ENCODE data around the gene NUMBL. TPM values are rescaled to one million over a fixed set of nuclear protein-coding genes. Genes with fewer than 3 reads are reported as not detected.
"Not testable (repeated sequence)": the region's sequence is repeated elsewhere in the genome, so short reads cannot be mapped to it uniquely, and the experiment has no call there.

Gene NUMBL
- total and polyA plus RNA-seq, 2 experiments from 2014 or later, result 33.4 to 35.1 TPM

DNA sequence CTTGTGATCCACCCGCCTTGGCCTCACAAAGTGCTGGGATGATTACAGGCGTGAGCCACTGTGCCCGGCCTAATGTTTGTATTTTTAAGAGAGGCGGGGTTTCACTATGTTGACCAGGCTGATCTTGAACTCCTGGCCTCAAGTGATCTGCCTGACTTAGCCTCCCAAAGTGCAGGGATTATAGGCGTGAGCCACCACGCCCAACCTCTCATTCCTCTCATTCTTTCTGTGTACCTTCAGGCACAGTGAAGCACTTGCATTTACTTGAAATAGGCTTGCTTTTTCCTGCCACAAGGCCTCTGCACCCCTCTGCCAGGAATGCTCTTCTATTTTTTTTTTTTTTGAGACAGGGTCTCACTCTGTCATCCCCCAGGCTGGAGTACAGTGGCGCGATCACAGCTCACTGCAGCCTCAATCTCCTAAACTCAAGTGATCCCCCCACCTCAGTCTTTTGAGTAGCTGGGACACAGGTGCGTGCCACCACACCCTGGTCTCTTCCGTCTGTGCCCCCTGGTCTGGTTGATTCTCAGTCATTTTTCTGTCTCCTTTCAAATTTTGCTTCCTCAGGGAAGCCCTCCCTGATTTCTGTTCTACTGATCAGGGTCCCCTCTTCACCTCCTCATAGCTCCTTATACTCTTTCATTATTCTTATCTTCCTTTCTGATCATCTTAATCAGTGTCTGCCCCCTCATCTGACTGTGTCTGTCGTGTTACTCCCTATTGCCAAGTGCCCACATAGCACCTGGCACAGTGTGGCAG, 44.7 kb upstream of the NUMBL start:
- in situ Hi-C loops (cut with MboI), result no loop called here
- H3K36me3 ChIP-seq (ENCODE audit: low read depth), result peaks cover 25% of the 10 kb centered on the region

DNA sequence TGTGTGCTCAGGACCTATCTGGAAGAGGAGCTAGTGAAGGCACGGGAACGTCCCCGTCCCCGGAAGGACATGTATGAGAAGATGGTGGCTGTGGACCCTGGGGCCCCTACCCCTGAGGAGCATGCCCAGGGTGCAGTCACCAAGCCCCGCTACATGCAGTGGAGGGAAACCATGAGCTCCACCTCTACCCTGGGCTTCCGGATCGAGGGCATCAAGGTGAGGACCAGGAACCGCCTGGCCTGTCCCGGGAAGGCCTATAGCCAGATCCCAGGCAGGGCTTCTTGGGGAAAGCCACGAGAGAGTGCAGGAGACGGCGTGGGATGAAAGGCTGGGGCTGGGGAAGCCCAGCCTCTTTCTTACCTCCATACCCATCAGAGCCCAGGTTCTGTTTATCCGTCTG, 42.7 kb upstream of the NUMBL start:
- Histone ChIP-seq H3F3A (ENCODE audit: insufficient read depth) (0 out of 2 replicates have a peak, but pooled peaks cover 3% of the 10 kb centered on the region), H3K4me3 (no peak overlapping the region), H3K27ac (no peak overlapping the region), H4K20me1 (ENCODE audit: insufficient read depth) (no peaks in the 10 kb centered on the region), H3K27me3 (replicated peaks; ENCODE audit: insufficient read depth) (no peaks in the 10 kb centered on the region), H3K79me2 (ENCODE audit: insufficient read depth) (no peaks in the 10 kb centered on the region), H2AFZ (no peak overlapping the region), H3K9me2 (ENCODE audit: insufficient read depth) (no peaks in the 10 kb centered on the region), H3K36me3 (ENCODE audit: low read depth) (peaks cover 33% of the 10 kb centered on the region), H3K9me3 (ENCODE audit: low read depth) (no peaks in the 10 kb centered on the region), H3K4me1 (ENCODE audit: insufficient read depth) (no peaks in the 10 kb centered on the region), H3K4me2 (ENCODE audit: unreplicated experiment) (no peak overlapping the region), H3K9ac (no peak overlapping the region)
- no peak for DNase-seq
- no peak for TF ChIP-seq EZH2 (IDR thresholded peaks at IDR 0.05; ENCODE audit: insufficient read depth, poor library complexity, severe bottlenecking)
- TF ChIP-seq EZH2phosphoT487 (IDR thresholded peaks at IDR 0.05; ENCODE audit: insufficient read depth, low read depth), result no peak
- 92 to 95% methylated on average over 13 of the region's 13 CpGs for WGBS, 2 experiments (ENCODE audit: low coverage in 1 of 2, low lambda C conversion rate in 2 of 2, missing lambda C conversion rate in 2 of 2)
- in situ Hi-C loops (cut with MboI), result no loop called here

More for the DNA sequence above, 44.7 kb upstream of the NUMBL start:
- no peaks in the 10 kb centered on the region for H3K9me2 ChIP-seq (ENCODE audit: insufficient read depth)
- TF ChIP-seq EZH2 (IDR thresholded peaks at IDR 0.05; ENCODE audit: insufficient read depth, poor library complexity, severe bottlenecking) (no peak), EZH2phosphoT487 (IDR thresholded peaks at IDR 0.05; ENCODE audit: insufficient read depth, low read depth) (no peak)
- no peak overlapping the region for H3K27ac ChIP-seq
- H3K9ac ChIP-seq, result no peak overlapping the region
- H3K9me3 ChIP-seq (ENCODE audit: low read depth), result no peaks in the 10 kb centered on the region
- H3K27me3 ChIP-seq (replicated peaks; ENCODE audit: insufficient read depth), result no peaks in the 10 kb centered on the region
- no peaks in the 10 kb centered on the region for H3K79me2 ChIP-seq (ENCODE audit: insufficient read depth)
- H4K20me1 ChIP-seq (ENCODE audit: insufficient read depth), result no peaks in the 10 kb centered on the region
- H3K4me3 ChIP-seq, result no peak overlapping the region
- no peak for DNase-seq
- peaks cover 20% of the 10 kb centered on the region for H3F3A ChIP-seq (ENCODE audit: insufficient read depth)
- no peak overlapping the region for H3K4me2 ChIP-seq (ENCODE audit: unreplicated experiment)
- WGBS, 2 experiments (ENCODE audit: low coverage in 1 of 2, low lambda C conversion rate in 2 of 2, missing lambda C conversion rate in 2 of 2), result 95% methylated on average over 11 of the region's 11 CpGs
- H3K4me1 ChIP-seq (ENCODE audit: insufficient read depth), result peaks cover 5% of the 10 kb centered on the region
- no peak overlapping the region for H2AFZ ChIP-seq

DNA sequence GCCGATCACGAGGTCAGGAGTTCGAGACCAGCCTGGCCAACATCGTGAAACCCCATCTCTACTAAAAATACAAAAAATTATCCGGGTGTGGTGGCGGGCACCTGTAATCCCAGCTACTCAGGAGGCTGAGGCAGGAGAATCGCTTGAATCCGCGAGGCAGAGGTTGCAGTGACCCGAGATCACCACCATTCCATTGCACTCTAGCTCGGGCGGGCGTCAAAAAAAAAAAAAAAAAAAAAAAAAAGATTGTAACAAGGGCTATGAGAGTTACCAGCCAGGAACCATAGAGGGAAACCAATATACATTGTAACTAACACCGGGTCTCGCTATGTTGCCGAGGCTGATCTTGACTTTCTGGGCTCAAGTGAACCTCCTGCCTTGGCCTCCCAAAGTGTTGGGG, 41.9 kb upstream of the NUMBL start:
- H3K27me3 ChIP-seq (replicated peaks; ENCODE audit: insufficient read depth); H2AFZ ChIP-seq; H3K27ac ChIP-seq; H3K9me2 ChIP-seq (ENCODE audit: insufficient read depth); H3K4me2 ChIP-seq (ENCODE audit: unreplicated experiment); H4K20me1 ChIP-seq (ENCODE audit: insufficient read depth); H3K4me3 ChIP-seq; H3F3A ChIP-seq (ENCODE audit: insufficient read depth); H3K9me3 ChIP-seq (ENCODE audit: low read depth); in situ Hi-C loops (cut with MboI); DNase-seq; H3K9ac ChIP-seq; H3K4me1 ChIP-seq (ENCODE audit: insufficient read depth); H3K79me2 ChIP-seq (ENCODE audit: insufficient read depth): not testable (repeated sequence)
- 91 to 93% methylated on average over 16 of the region's 16 CpGs for WGBS, 2 experiments (ENCODE audit: low coverage in 1 of 2, low lambda C conversion rate in 2 of 2, missing lambda C conversion rate in 2 of 2)
- peaks cover 40% of the 10 kb centered on the region for H3K36me3 ChIP-seq (ENCODE audit: low read depth)

DNA sequence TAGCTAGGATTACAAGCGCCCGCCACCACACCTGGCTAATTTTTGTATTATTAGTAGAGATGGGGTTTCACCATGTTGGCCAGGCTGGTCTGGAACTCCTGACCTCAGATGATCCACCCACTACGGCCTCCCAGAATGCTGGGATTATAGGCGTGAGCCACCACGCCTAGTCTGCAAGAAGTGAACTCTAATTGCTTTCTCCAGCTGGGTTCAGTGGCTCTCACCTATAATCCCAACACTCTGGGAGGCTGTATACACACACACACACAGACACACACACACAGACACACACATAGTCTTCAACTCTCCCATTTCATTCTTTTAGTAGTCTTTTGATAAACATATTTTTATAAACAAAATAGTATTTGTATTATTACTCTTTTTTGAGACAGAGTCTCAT, 39.6 kb upstream of the NUMBL start:
- H3K4me2 ChIP-seq (ENCODE audit: unreplicated experiment); H3K27me3 ChIP-seq (replicated peaks; ENCODE audit: insufficient read depth); in situ Hi-C loops (cut with MboI); DNase-seq; H3K9ac ChIP-seq; H3K4me1 ChIP-seq (ENCODE audit: insufficient read depth); H3K9me3 ChIP-seq (ENCODE audit: low read depth); H4K20me1 ChIP-seq (ENCODE audit: insufficient read depth); H3K9me2 ChIP-seq (ENCODE audit: insufficient read depth); H3K27ac ChIP-seq; H3F3A ChIP-seq (ENCODE audit: insufficient read depth); H3K4me3 ChIP-seq; H2AFZ ChIP-seq: not testable (repeated sequence)
- WGBS, 2 experiments (ENCODE audit: low coverage in 1 of 2, low lambda C conversion rate in 2 of 2, missing lambda C conversion rate in 2 of 2), result 83 to 91% methylated on average over 5 of the region's 5 CpGs
- peaks cover 19% of the 10 kb centered on the region for H3K79me2 ChIP-seq (ENCODE audit: insufficient read depth)
- H3K36me3 ChIP-seq (ENCODE audit: low read depth), result peaks cover 55% of the 10 kb centered on the region

DNA sequence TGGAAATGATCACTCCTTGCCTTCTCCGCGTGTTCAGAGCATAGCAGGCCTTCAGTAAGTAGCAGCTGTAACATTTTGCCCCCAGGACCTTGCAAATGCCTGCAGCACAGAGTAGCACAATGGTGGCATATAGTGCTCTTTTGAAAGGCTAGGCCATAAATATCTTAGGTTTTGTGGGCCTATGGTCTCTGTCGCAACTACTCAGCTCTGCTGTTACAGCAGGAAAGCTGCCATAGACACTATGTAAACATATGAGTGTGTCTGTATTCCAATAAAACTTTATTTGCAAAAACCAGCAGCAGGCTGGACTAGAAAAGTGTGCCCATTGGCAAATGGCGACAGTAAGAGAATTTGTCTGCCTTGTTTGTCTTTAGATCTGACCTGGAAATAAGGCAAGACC, 35.8 kb upstream of the NUMBL start:
- H4K20me1 ChIP-seq (ENCODE audit: insufficient read depth), result no peaks in the 10 kb centered on the region
- peaks cover 57% of the 10 kb centered on the region for H3K79me2 ChIP-seq (ENCODE audit: insufficient read depth)
- 98 to 99% methylated on average over 4 of the region's 4 CpGs for WGBS, 2 experiments (ENCODE audit: low coverage in 1 of 2, low lambda C conversion rate in 2 of 2, missing lambda C conversion rate in 2 of 2)

More for the DNA sequence above, 35.8 kb upstream of the NUMBL start:
- Histone ChIP-seq H3K9me2 (ENCODE audit: insufficient read depth) (no peaks in the 10 kb centered on the region), H3K9ac (no peak overlapping the region), H3K4me2 (ENCODE audit: unreplicated experiment) (no peak overlapping the region), H3K27me3 (replicated peaks; ENCODE audit: insufficient read depth) (no peaks in the 10 kb centered on the region), H3F3A (ENCODE audit: insufficient read depth) (peaks cover 11% of the 10 kb centered on the region), H3K4me3 (no peak overlapping the region), H3K4me1 (ENCODE audit: insufficient read depth) (peaks cover 8% of the 10 kb centered on the region), H2AFZ (no peak overlapping the region), H3K36me3 (ENCODE audit: low read depth) (peaks cover 40% of the 10 kb centered on the region), H3K9me3 (ENCODE audit: low read depth) (no peaks in the 10 kb centered on the region), H3K27ac (no peak overlapping the region)
- in situ Hi-C loops (cut with MboI), result no loop called here
- DNase-seq, result no peak
- TF ChIP-seq EZH2phosphoT487 (IDR thresholded peaks at IDR 0.05; ENCODE audit: insufficient read depth, low read depth) (no peak), EZH2 (IDR thresholded peaks at IDR 0.05; ENCODE audit: insufficient read depth, poor library complexity, severe bottlenecking) (no peak)

Measured in GM23248 (cell line).